IPS-NIHi11 (cell line): ENCODE results near the gene NAT16.

Experiments
- DNase-seq: peaks from one replicate; pipeline ENCODE4 v3.0.0; 2012; ENCODE audit warnings: mixed read lengths, low spot score

NAT16 gene

GRCh38 chr7:101170617-101171441 lies 9.3 kb downstream of the NAT16 start:
- DNase-seq = no peak

- DNase-seq = peak; percentile 61
These were observed 10.1 kb downstream of the NAT16 start for GRCh38 chr7:101169838-101170551.

GRCh38 chr7:101169110-101169837 lies 10.8 kb downstream of the NAT16 start:
- DNase-seq = no peak

DNA sequence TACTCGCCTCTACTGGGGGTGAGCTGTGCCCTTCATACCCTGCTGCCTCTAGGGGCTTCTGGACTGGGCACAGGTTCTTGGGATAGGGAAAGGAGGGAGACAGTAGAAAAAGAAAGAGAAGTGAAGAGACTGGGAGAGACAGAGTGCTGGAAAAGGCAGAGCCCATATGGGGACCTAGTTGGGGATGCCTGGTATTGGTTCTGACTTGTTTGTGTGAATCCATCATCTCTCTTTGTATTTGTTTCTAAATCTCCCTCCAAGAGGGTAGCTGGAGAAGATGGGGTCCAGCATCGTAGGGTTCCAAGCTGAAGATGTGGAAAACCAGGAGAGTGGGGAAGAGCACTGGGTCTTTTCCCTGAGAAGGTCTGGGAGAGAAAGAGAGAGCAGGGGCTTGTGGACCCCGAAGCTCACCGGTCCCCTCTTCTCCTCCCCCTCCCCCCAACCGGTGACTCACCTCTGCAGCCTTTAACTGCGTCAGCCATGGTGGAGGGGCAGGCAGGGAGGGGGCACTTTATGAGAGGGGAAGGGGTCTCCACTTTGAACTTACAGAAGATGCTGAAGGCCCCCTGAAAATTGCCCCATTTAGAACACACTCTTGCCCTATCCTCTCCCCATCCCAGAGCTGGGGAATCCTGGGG lies 11.6 kb downstream of the NAT16 start:
- DNase-seq = no peak

- no peak for DNase-seq
These were observed 12.3 kb downstream of the NAT16 start for GRCh38 chr7:101167645-101168411.

DNA sequence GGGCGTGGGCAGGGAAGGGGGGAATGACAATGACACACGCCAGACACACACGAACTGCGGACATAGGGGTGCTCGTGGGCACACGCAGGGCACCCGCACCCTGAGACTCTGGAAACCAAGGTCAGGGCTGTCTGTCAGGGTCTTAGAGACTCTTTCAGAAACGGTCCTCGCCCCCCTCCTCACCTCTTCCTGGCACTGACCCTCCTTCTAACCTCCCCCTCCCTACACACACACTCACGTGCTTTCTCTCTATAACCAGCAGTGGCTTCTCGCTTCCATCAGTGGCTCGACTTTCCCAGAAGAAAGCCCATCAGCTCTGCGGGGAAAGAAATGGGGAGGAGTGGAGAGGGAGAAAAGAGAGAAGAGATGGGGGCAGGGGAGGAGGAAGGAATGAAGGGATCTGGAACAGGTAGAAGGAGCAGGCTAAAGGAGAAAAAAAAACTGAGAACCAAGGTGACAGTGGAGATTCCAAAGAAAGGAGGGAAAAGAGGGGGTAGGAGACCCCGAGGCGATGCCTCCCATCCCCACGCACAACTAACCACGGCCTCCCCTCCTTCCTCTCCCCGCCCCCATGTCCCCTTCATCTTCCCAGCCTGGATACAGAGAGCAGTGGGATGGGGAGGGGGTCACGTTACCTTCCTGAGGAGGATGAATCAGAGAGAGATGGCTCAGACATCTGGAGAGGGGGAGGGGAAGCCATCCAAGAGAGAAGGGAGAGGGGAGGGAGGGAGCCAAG lies 13.0 kb downstream of the NAT16 start:
- peak; percentile 29 for DNase-seq

GRCh38 chr7:101166648-101166908 lies 13.5 kb downstream of the NAT16 start:
- no peak for DNase-seq

DNA sequence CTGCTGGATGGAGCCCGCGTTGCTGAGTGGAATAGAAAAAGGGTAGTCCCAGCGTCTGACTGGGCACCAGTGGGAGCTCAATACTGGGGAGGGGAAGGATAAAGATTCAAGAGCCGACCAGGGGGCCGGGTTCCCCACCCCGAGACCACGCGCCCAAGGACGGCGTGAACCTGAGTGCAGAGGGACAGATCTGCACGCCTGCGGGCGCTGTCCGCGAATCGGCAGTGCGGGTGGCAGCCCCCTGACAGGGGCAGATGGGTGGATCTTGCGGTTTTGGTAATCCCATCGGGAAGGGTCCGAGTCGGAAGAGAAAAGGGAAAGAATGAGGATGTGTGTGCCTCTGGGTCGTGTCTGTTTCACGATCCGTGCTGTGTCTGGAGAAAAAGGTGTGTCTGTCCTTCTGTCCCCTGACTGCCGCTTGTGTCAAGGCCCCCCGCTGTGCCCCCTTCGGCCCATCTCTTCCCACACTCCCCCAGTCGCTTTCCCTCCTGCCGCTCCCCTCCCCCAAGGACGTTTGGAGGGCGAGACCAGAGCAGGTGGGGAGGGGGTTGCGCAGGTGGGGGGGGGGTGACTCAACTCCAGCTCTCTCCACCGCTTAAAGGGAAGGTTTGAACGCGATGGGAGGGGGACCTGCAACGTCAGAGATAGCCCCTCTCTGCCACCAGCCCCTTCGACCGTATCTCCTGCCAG lies 14.0 kb downstream of the NAT16 start:
- no peak for DNase-seq

GRCh38 chr7:101165075-101165957 lies 14.8 kb downstream of the NAT16 start, which contains the start of gene VGF:
VGF (minus strand) TSS chr7:101165569; CDS start chr7:101164843, 726 bp downstream.
- DNase-seq = peak; percentile 88

- peak; percentile 56 for DNase-seq
These were observed 15.8 kb downstream of the NAT16 start for GRCh38 chr7:101164071-101164840.

DNA sequence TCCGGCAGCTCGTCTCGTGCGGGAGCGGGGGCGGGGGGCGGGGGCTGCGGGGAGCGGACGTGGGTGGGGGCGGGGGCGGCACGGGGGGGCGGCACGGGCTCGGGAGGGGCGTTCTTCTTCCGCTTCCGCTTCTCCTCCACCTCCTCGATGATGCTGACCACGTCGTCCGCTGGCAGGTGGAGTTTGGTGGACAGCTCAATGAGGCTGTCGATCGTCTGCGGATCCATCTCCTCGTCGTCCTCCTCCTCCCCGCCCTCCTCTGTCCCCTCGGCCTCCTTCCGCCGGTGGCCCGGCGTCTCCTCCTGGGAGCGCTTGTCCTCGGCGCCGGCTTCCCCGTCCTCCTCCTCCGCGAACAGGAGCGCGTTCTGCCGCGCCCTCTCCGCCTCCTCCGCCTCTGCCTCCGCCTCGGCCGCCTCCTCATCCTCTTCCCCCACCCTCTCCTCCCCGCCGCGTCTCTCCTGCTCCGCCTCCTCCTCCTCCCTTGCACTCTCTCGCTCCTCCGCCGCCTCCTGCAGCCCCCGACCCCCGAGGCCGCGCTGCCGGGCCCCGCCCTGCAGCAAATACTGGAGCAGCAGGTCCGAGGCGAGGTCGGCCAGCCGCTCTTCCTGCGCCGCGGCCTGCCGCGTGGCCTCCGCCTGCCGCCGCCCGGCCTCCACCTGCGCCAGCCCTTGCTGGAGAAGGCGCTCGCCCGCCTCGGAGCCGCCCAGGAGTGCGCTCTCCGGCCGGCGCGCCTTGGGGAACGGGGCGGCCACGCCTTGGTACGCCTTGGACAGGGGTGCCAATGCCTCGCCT lies 16.6 kb downstream of the NAT16 start:
- DNase-seq = no peak

DNA sequence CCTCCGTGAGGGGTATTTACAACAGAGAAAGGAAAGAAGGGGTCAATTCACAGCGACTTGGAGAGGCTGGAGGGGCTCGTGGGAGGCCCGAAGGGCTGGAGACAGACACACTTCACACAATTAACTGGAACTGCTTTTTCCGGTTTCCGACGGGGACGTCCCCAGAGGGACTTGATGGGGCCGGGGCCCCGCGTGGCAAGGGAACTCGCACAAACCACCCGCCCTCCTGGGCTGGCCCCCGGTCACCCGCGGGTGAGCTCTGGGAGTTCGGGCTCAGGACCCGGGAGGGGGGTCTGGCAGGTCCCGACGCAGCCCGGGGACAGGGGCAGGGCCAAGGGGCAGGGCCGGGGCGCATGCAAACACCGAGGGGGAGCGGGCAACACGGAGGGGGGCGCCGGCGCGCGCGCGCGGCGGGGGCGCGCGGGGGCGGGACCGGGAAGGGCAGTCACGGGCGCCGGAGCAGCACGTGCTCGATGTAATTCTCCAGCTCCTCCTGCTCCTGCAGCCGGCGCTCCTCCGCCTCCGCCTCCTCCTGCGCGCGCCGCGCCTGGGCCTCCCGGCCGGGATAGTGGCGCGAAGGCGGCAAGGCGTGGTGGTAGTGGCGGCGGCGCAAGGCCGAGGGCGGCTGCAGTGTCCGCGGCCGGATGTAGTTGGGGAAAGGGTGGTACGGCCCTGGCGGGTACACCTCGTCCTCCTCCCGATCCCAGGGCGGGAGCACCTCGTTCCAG lies 17.4 kb downstream of the NAT16 start:
- DNase-seq = peak; percentile 74

DNA sequence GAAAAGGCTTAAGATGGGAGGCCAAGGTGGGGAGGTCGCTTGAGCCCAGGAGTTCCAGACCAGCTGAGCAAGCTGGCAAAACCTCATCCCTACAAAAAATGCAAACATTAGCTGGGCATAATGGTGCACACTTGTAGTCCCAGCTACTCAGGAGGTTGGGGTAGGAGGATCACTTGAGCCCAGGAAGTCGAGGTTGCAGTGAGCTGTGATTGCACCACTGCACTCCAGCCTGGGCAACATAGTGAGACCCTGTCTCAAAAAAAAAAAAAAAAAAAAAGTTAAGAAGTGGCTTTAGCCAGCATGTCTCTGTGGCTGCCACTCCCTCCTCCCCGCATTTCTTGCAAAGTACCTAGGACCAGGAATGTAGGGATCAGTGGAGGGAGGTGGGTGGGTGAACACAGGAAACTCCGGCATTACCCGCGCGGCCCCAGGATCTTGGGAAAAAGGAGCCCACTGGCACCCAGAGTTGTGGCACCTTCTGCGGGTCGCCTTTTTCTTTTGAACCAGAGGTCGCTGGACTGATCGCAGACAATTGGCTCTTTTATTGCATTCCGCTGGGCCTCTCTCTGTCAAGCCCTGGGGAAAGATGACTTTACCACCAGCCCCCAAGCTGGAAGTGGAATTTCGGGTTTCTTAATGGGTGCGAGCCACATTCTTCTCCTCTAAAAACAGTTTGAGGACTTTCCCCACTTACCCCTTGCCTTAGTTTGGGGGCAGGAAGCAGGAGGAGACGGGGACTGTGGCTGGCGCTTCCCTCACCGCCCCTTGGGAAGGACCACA lies 18.2 kb downstream of the NAT16 start:
- DNase-seq = no peak

GRCh38 chr7:101160910-101161309 lies 19.2 kb downstream of the NAT16 start:
- DNase-seq = no peak

DNA sequence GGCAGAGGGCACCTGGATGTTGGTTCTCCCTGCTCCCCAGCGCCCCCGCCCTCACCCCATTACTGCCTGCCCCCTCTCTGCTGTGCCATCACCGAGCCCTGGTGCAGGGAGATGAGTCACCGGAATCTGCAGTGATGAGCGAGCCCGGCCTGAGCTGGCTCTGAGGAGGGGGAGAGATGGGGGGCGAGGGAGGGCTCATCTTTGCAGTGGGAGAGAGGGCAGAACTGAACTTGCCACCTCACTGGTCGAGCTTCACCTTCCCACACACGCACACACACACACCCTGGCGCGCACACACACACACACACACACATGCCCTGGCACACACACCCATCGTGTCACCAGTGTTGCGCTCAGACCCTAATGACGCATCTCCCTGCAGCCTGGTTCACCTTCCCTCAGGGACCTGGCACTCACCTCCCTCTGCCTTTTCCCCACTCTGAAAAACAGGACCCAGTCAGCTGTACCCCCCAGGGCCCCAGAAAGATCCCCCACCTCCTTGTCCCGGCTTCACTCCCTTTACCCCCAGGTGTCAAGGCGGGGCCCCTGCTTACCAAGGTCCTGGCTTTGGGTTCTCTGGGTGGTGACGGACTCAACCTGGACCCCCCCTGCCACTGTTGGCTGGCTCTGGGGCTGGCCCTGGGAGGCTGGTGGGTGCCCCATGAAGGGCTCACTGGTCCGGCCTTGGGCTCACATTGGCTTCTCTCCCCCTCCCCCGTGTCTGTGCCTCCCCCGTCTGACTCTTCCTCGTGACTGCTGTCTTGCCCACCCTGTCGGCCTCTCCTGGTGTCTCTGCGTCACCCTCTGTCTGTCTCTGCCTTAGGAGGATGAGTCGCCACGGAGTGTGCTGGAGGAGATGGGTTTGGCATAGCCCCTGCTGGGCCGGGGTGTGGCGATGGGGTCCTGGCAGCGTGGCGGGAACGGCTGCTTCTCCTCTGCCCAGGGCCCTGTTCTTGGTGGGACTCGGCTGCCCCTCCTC lies 20.1 kb downstream of the NAT16 start:
- DNase-seq = no peak
